ENCODE measurements around the gene RGS4.

Gene RGS4

GRCh38 chr1:163107655-163108054 lies 38.5 kb downstream of the RGS4 start:
- Mint-ChIP-seq H3K36me3 (ENCODE audit: low read depth) (no peaks in the 10 kb centered on the region), H3K4me1 (no peaks in the 10 kb centered on the region), H3K9me3 (peaks cover 6% of the 10 kb centered on the region), H3K27me3 (ENCODE audit: low read depth, poor library complexity) (peaks cover 7% of the 10 kb centered on the region), H3K4me3 (no peak overlapping the region), H3K27ac (no peak overlapping the region)
- no peak for DNase-seq
- no peak for TF ChIP-seq CTCF (IDR thresholded peaks at IDR 0.05)

GRCh38 chr1:163115887-163116286 lies 46.7 kb downstream of the RGS4 start:
- Mint-ChIP-seq H3K4me1 (no peaks in the 10 kb centered on the region), H3K4me3 (no peak overlapping the region), H3K27ac (no peak overlapping the region), H3K27me3 (ENCODE audit: low read depth, poor library complexity) (peaks cover 10% of the 10 kb centered on the region), H3K36me3 (ENCODE audit: low read depth) (no peaks in the 10 kb centered on the region), H3K9me3 (no peaks in the 10 kb centered on the region)
- DNase-seq, result no peak
- no peak for TF ChIP-seq CTCF (IDR thresholded peaks at IDR 0.05)

- DNase-seq, result no peak
- no peak overlapping the region for H3K4me3 Mint-ChIP-seq
- H3K27ac Mint-ChIP-seq, result no peak overlapping the region
- no peaks in the 10 kb centered on the region for H3K36me3 Mint-ChIP-seq (ENCODE audit: low read depth)
- H3K4me1 Mint-ChIP-seq, result no peaks in the 10 kb centered on the region
- H3K9me3 Mint-ChIP-seq, result no peaks in the 10 kb centered on the region
- no peak for TF ChIP-seq CTCF (IDR thresholded peaks at IDR 0.05)
- peaks cover 10% of the 10 kb centered on the region for H3K27me3 Mint-ChIP-seq (ENCODE audit: low read depth, poor library complexity)
These were observed 50.5 kb downstream of the RGS4 start for GRCh38 chr1:163119707-163120106.

- Mint-ChIP-seq H3K4me1 (no peaks in the 10 kb centered on the region), H3K27ac (no peak overlapping the region), H3K36me3 (ENCODE audit: low read depth) (no peaks in the 10 kb centered on the region), H3K4me3 (no peak overlapping the region), H3K9me3 (no peaks in the 10 kb centered on the region), H3K27me3 (ENCODE audit: low read depth, poor library complexity) (peaks cover 6% of the 10 kb centered on the region)
- DNase-seq, result no peak
- no peak for TF ChIP-seq CTCF (IDR thresholded peaks at IDR 0.05)
These were observed 51.2 kb downstream of the RGS4 start for GRCh38 chr1:163120372-163120771.

GRCh38 chr1:163124812-163125211 lies 55.7 kb downstream of the RGS4 start:
- H3K27ac Mint-ChIP-seq, result no peak overlapping the region
- DNase-seq, result no peak
- H3K9me3 Mint-ChIP-seq, result no peaks in the 10 kb centered on the region
- no peak for TF ChIP-seq CTCF (IDR thresholded peaks at IDR 0.05)
- H3K27me3 Mint-ChIP-seq (ENCODE audit: low read depth, poor library complexity), result no peaks in the 10 kb centered on the region
- H3K4me1 Mint-ChIP-seq, result no peaks in the 10 kb centered on the region
- no peak overlapping the region for H3K4me3 Mint-ChIP-seq
- H3K36me3 Mint-ChIP-seq (ENCODE audit: low read depth), result no peaks in the 10 kb centered on the region
